ENCODE results near the gene ZAR1L. TPM values are rescaled to one million over a fixed set of nuclear protein-coding genes. Genes with fewer than 3 reads are reported as not detected.

ZAR1L gene
- total RNA-seq, 1 experiment from 2014 or later = not detected

- Histone ChIP-seq H3K27ac (ENCODE audit: low read length) (no peak overlapping the region), H3K27me3 (ENCODE audit: control insufficient read depth, insufficient read depth, low read length) (no peaks in the 10 kb centered on the region), H3K36me3 (ENCODE audit: control insufficient read depth, insufficient read depth, low read length) (no peaks in the 10 kb centered on the region), H3K4me1 (ENCODE audit: control insufficient read depth, insufficient read depth, low read length) (peaks cover 2% of the 10 kb centered on the region; the same call in 1 of the 2 replicates), H3K4me3 (ENCODE audit: low read depth in 2 of 2, low read length in 2 of 2) (no peak overlapping the region), H3K9me3 (ENCODE audit: control insufficient read depth, insufficient read depth, low read depth, low read length) (no peaks in the 10 kb centered on the region)
- in situ Hi-C loops (cut with HindIII; ENCODE audit: low pct_unique_long_range_greater_than_20kb, low sequenced_read_pairs) (no loop called here), intact Hi-C loops (cut with micrococcal nuclease; ENCODE audit: unreplicated experiment) (loop anchor here (5.0 to 10.0 kb wide), 3 partner anchors 67 to 397 kb away; no protein-coding TSS in a partner anchor)
- ATAC-seq = peak; percentile 54
- no TSS peak for BruUV-seq (replicated peaks)
- ChIA-PET CTCF (no interaction called here), POLR2A (no interaction called here)
- TF ChIP-seq POLR2AphosphoS5 (IDR thresholded peaks at IDR 0.05; ENCODE audit: low read depth, low read length) (no peak), CTCF (IDR thresholded peaks at IDR 0.05) (no peak), TCF7L2 (IDR thresholded peaks at IDR 0.05; ENCODE audit: low read depth, low read length) (no peak)
- TF ChIP-seq, protein P1, sequence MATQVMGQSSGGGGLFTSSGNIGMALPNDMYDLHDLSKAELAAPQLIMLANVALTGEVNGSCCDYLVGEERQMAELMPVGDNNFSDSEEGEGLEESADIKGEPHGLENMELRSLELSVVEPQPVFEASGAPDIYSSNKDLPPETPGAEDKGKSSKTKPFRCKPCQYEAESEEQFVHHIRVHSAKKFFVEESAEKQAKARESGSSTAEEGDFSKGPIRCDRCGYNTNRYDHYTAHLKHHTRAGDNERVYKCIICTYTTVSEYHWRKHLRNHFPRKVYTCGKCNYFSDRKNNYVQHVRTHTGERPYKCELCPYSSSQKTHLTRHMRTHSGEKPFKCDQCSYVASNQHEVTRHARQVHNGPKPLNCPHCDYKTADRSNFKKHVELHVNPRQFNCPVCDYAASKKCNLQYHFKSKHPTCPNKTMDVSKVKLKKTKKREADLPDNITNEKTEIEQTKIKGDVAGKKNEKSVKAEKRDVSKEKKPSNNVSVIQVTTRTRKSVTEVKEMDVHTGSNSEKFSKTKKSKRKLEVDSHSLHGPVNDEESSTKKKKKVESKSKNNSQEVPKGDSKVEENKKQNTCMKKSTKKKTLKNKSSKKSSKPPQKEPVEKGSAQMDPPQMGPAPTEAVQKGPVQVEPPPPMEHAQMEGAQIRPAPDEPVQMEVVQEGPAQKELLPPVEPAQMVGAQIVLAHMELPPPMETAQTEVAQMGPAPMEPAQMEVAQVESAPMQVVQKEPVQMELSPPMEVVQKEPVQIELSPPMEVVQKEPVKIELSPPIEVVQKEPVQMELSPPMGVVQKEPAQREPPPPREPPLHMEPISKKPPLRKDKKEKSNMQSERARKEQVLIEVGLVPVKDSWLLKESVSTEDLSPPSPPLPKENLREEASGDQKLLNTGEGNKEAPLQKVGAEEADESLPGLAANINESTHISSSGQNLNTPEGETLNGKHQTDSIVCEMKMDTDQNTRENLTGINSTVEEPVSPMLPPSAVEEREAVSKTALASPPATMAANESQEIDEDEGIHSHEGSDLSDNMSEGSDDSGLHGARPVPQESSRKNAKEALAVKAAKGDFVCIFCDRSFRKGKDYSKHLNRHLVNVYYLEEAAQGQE (IDR thresholded peaks at IDR 0.05; ENCODE audit: insufficient read depth in 1 of 2, low read depth in 2 of 2, low read length in 1 of 2) = no peak
- no peak for DNase-seq (ENCODE audit: low read depth, low spot score)
These were observed 5.6 kb downstream of the ZAR1L start for GRCh38 chr13:32309312-32310133.

- intact Hi-C loops (cut with micrococcal nuclease; ENCODE audit: unreplicated experiment) (loop anchor here (5.0 kb wide), 2 partner anchors 63 to 393 kb away; no protein-coding TSS in a partner anchor), in situ Hi-C loops (cut with HindIII; ENCODE audit: low pct_unique_long_range_greater_than_20kb, low sequenced_read_pairs) (no loop called here)
- ChIA-PET POLR2A (no interaction called here), CTCF (no interaction called here)
- Histone ChIP-seq H3K36me3 (ENCODE audit: control insufficient read depth, insufficient read depth, low read length) (no peaks in the 10 kb centered on the region), H3K27me3 (ENCODE audit: control insufficient read depth, insufficient read depth, low read length) (no peaks in the 10 kb centered on the region), H3K27ac (ENCODE audit: low read length) (no peak overlapping the region), H3K4me3 (ENCODE audit: low read depth in 2 of 2, low read length in 2 of 2) (no peak overlapping the region), H3K4me1 (ENCODE audit: control insufficient read depth, insufficient read depth, low read length) (peaks cover 2% of the 10 kb centered on the region; the same call in 1 of the 2 replicates), H3K9me3 (ENCODE audit: control insufficient read depth, insufficient read depth, low read depth, low read length) (no peaks in the 10 kb centered on the region)
- no TSS peak for BruUV-seq (replicated peaks)
- DNase-seq (ENCODE audit: low read depth, low spot score) (no peak), ATAC-seq (no peak)
- TF ChIP-seq TCF7L2 (IDR thresholded peaks at IDR 0.05; ENCODE audit: low read depth, low read length) = no peak
- TF ChIP-seq CTCF (IDR thresholded peaks at IDR 0.05) = no peak
- TF ChIP-seq SIN3A (IDR thresholded peaks at IDR 0.05; ENCODE audit: borderline replicate concordance, insufficient read depth, low read depth, low read length) = no peak
- TF ChIP-seq, protein P1 (IDR thresholded peaks at IDR 0.05; ENCODE audit: insufficient read depth in 1 of 2, low read depth in 2 of 2, low read length in 1 of 2) = no peak
- TF ChIP-seq POLR2AphosphoS5 (IDR thresholded peaks at IDR 0.05; ENCODE audit: low read depth, low read length) = no peak
These were observed 9.5 kb downstream of the ZAR1L start for GRCh38 chr13:32305646-32306045.

Data from Panc1 (cell line).